Endothelial cell (in vitro differentiated cells): ENCODE data around the gene MMAB. TPM values are rescaled to one million over a fixed set of nuclear protein-coding genes. Genes with fewer than 3 reads are reported as not detected.

ENCODE experiments used
- DNase-seq: peaks from one replicate; pipeline ENCODE4 v3.0.0; 2021; ENCODE audit warnings: low spot score
- H3K27ac Mint-ChIP-seq: one replicate; pipeline ENCODE4 v1.8.0; 2021; ENCODE audit warnings: mixed read lengths, inconsistent platforms; ENCODE audit not compliant: unreplicated experiment
- H3K27me3 Mint-ChIP-seq: one replicate; pipeline ENCODE4 v1.8.0; 2021; ENCODE audit warnings: mild to moderate bottlenecking, moderate library complexity, mixed read lengths, inconsistent platforms; ENCODE audit not compliant: unreplicated experiment
- H3K36me3 Mint-ChIP-seq: one replicate; pipeline ENCODE4 v1.8.0; 2021; ENCODE audit warnings: mild to moderate bottlenecking, low read depth, mixed read lengths, inconsistent platforms; ENCODE audit not compliant: unreplicated experiment
- H3K4me1 Mint-ChIP-seq: one replicate; pipeline ENCODE4 v1.8.0; 2021; ENCODE audit warnings: mild to moderate bottlenecking, mixed read lengths, inconsistent platforms; ENCODE audit not compliant: unreplicated experiment
- H3K4me3 Mint-ChIP-seq: one replicate; pipeline ENCODE4 v1.8.0; 2021; ENCODE audit warnings: mild to moderate bottlenecking, mixed read lengths, inconsistent platforms; ENCODE audit not compliant: unreplicated experiment
- H3K9me3 Mint-ChIP-seq: one replicate; pipeline ENCODE4 v1.8.0; 2021; ENCODE audit warnings: mixed read lengths, inconsistent platforms; ENCODE audit not compliant: unreplicated experiment
- long read RNA-seq: library from polyadenylated mRNA; unstranded; transcript quantifications from one replicate; pipeline ENCODE4 v2.0.0, GENCODE V29; 2020; ENCODE audit not compliant: unreplicated experiment
- total RNA-seq: library from RNA; stranded (reverse); fragmentation: NEBNext Ultra II Directional; extraction: Animal tissue kit (Norgen Biotek cat#: 25700); gene quantifications from one replicate; pipeline ENCODE4 v1.2.1, GENCODE V29; 2021; ENCODE audit not compliant: unreplicated experiment
- TF ChIP-seq, protein P1 (sequence below): fragments of 200-600 bp; sonication (generic); IDR thresholded peaks from one replicate; pipeline ENCODE4 v1.5.0; 2021; ENCODE audit warnings: antibody characterized with exemption; ENCODE audit not compliant: unreplicated experiment

The MMAB gene
- 41.6 TPM for total RNA-seq
- long read RNA-seq, full-length matches to known transcripts: 20 of 26 reads
- long read RNA-seq, partial matches to known transcripts: 2 of 26 reads
- long read RNA-seq, other reads (novel, unspliced or antisense): 4 of 26 reads

DNA sequence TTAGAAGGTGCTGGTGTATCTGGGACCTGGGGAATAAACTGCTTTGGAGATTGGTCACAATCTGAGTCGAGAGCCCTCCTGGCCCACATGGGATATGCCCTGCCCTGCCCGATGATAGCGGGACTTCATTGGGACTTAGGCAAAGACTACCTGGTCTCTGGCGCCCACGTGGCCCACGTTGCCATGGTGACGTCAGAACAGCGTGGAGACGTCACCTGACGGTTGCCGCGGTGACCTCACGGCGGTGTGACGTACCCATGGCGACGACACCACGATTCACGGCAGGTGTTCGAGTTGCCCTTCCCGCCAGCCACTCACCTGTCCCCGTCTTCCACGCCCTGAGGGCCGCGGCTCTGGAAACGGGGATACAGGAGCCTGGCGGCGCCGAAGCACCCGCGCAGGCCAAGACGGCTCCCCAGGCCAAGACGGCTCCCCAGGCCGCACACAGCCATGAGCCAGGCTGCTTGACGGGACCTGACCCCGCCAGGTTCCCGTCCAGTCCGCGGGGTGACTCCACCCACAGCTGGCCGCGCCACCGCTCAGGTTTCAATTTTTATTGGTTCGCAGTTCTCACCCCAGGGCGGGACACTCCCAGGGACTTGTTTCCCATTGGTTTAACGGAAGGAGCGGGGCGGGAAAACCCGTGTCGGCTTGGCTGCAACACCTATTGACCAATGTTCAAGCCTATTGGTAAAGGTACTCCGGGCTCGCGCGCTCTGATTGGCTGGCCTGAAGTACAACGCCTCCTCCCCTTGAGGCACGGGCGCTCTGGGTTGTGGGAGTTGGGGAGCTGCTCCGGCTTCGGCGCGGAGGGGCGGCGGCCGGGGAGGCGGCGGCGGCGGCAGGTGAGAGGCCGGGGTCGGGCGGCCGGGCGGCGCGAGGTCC is at the start of gene MMAB, which contains the start of gene MVK:
TSS of gene MMAB (minus strand) at position 476 of the 885 bp plus-strand sequence. CDS start at position 452, 24 bp downstream.
TSS of gene MVK (plus strand) at position 766 of the 885 bp plus-strand sequence. CDS start 1,029 bp downstream, outside the sequence.
- peaks cover 40% of the 10 kb centered on the region for H3K4me1 Mint-ChIP-seq
- H3K36me3 Mint-ChIP-seq: peaks cover 10% of the 10 kb centered on the region
- H3K27ac Mint-ChIP-seq: peak within 1 kb of the TSS; percentile 78
- peak within 1 kb of the TSS; percentile 94 for H3K4me3 Mint-ChIP-seq
- TF ChIP-seq, protein P1, sequence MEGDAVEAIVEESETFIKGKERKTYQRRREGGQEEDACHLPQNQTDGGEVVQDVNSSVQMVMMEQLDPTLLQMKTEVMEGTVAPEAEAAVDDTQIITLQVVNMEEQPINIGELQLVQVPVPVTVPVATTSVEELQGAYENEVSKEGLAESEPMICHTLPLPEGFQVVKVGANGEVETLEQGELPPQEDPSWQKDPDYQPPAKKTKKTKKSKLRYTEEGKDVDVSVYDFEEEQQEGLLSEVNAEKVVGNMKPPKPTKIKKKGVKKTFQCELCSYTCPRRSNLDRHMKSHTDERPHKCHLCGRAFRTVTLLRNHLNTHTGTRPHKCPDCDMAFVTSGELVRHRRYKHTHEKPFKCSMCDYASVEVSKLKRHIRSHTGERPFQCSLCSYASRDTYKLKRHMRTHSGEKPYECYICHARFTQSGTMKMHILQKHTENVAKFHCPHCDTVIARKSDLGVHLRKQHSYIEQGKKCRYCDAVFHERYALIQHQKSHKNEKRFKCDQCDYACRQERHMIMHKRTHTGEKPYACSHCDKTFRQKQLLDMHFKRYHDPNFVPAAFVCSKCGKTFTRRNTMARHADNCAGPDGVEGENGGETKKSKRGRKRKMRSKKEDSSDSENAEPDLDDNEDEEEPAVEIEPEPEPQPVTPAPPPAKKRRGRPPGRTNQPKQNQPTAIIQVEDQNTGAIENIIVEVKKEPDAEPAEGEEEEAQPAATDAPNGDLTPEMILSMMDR: no peak
- peaks cover 2% of the 10 kb centered on the region for H3K27me3 Mint-ChIP-seq
- peak; percentile 97 for DNase-seq
- no peaks in the 10 kb centered on the region for H3K9me3 Mint-ChIP-seq

DNA sequence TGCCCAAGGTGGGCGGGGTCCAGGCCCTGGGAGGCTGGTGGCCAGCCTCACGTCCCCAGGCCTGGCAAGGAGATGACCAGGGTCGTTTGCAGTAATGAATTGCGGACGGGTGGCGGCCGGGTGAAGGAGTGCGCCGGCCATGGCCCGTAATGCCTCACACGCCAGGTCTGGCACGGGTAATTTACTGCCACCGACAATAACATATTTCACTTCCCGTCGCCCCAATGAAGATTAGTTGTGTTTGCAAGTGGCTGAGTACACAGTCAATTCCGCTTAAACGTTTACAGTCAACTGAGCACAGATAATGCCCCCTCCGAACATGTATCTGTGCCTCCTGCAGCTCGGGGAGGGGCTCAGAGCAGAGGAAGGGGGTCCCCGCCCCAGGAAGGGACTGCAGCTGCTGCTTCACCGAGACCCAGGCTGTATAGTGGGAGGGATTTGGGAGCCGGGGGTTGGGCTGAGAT is 48.6 kb upstream of the MMAB start:
- Mint-ChIP-seq H3K9me3 (no peaks in the 10 kb centered on the region), H3K4me3 (no peak overlapping the region), H3K4me1 (no peaks in the 10 kb centered on the region), H3K36me3 (no peaks in the 10 kb centered on the region), H3K27ac (no peak overlapping the region), H3K27me3 (no peaks in the 10 kb centered on the region)
- TF ChIP-seq, protein P1: no peak
- no peak for DNase-seq

DNA sequence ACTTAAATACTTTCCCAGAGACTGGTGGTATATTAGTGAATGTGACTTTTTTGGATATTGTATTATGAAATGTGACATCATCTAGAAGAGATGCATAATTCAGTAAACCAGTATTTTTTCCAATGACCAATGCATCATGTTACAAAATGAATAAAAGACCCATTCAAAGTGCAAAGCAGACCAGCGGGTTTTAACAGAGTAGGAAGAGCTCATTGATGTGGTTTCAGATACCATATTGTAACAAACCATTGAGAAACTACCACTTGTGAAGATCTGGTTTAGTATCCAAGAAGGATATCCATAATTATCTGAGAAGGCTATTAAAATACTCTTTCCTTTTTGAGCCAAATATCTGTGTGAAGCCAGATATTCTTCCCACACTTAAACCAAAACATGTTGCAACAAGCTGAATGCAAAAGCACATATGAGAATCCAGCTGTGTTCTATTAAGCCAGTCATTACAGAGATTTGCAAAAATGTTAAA is 47.9 kb upstream of the MMAB start:
- no peak overlapping the region for H3K27ac Mint-ChIP-seq
- H3K4me1 Mint-ChIP-seq: no peaks in the 10 kb centered on the region
- H3K36me3 Mint-ChIP-seq: no peaks in the 10 kb centered on the region
- H3K4me3 Mint-ChIP-seq: no peak overlapping the region
- TF ChIP-seq, protein P1: no peak
- no peaks in the 10 kb centered on the region for H3K27me3 Mint-ChIP-seq
- no peak for DNase-seq
- H3K9me3 Mint-ChIP-seq: no peaks in the 10 kb centered on the region

DNA sequence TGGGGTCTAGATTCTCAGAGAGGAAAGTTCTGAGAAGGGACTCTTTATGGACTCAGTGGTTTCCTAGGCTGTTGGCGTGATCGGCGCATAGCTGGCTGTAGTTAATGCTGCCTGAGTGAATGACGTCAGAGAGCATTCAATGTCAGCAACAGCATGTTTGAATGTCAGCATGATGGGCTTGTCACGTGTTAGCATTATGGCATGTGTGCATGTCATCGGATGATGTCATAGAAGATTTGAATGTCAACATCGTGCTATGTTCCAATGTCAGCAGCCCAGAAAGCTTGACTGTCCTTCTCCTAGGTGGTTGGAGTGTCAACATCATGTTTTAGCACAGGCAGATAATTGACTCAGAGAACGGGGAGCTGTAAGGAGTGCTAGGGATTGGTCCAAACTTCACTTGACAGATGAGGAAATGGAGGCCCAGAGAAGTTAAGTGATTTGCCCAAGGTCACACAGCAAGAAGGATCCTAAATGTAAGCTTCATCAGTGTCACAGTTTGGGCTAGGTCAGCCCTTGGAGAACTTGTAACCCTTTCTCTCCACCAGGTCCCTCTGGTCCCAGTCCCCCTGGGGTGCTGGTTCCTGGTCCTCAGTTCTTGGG is 45.8 kb upstream of the MMAB start:
- no peaks in the 10 kb centered on the region for H3K36me3 Mint-ChIP-seq
- no peak overlapping the region for H3K27ac Mint-ChIP-seq
- no peaks in the 10 kb centered on the region for H3K4me1 Mint-ChIP-seq
- no peak overlapping the region for H3K4me3 Mint-ChIP-seq
- no peaks in the 10 kb centered on the region for H3K9me3 Mint-ChIP-seq
- TF ChIP-seq, protein P1: no peak
- DNase-seq: no peak
- no peaks in the 10 kb centered on the region for H3K27me3 Mint-ChIP-seq
